Neutrophil (primary cell): ENCODE data around the gene CSTPP1.

Experiments
- H3K27ac ChIP-seq: fragments of 200-600 bp; sonication (generic); 2 replicates; pipeline ENCODE4 v1.5.1; 2016; ENCODE audit warnings: mild to moderate bottlenecking, moderate library complexity
- H3K27me3 ChIP-seq: fragments of 200-600 bp; sonication (generic); 2 replicates; pipeline ENCODE4 v1.6.0; 2016; ENCODE audit warnings: mild to moderate bottlenecking
- H3K36me3 ChIP-seq: fragments of 200-600 bp; sonication (generic); 2 replicates; pipeline ENCODE4 v1.5.1; 2017
- H3K4me1 ChIP-seq, 2 experiments: fragments of 200-600 bp in 1 of 2; sonication (generic) in 1 of 2; 1 replicate in 1 of 2; 2 replicates in 1 of 2; pipeline versions ENCODE4 v1.5.1 to v1.6.1; 2013 to 2016; ENCODE audit warnings: low read depth in 1 of 2, low read length in 1 of 2, mild to moderate bottlenecking in 1 of 2, moderate library complexity in 1 of 2; ENCODE audit not compliant: control insufficient read depth in 1 of 2, insufficient read depth in 1 of 2
- H3K4me3 ChIP-seq, 2 experiments: fragments of 200-600 bp in 1 of 2; sonication (generic) in 1 of 2; 1 replicate in 1 of 2; 2 replicates in 1 of 2; pipeline ENCODE4 v1.5.1; 2013 to 2016; ENCODE audit warnings: low read depth in 1 of 2, low read length in 1 of 2, mild to moderate bottlenecking in 1 of 2, moderate library complexity in 1 of 2
- H3K9me3 ChIP-seq: fragments of 200-600 bp; sonication (generic); 2 replicates; pipeline ENCODE4 v1.5.1; 2016
- CTCF ChIP-seq: fragments of 200-600 bp; sonication (generic); IDR thresholded peaks from 2 replicates; pipeline ENCODE4 v1.5.1; 2016; ENCODE audit warnings: antibody characterized with exemption

Gene CSTPP1

GRCh38 chr11:47130543-47130942 lies 194.0 kb downstream of the CSTPP1 start:
- no peak overlapping the region for H3K27ac ChIP-seq
- no peak for TF ChIP-seq CTCF
- no peaks in the 10 kb centered on the region for H3K4me1 ChIP-seq
- H3K4me3 ChIP-seq, result no peak overlapping the region
- H3K27me3 ChIP-seq, result no peaks in the 10 kb centered on the region
- H3K36me3 ChIP-seq, result no peaks in the 10 kb centered on the region
- no peaks in the 10 kb centered on the region for H3K9me3 ChIP-seq

- H3K4me3 ChIP-seq, result no peak overlapping the region
- H3K27ac ChIP-seq, result no peak overlapping the region
Measured at GRCh38 chr11:47131136-47131535, 194.6 kb downstream of the CSTPP1 start.

GRCh38 chr11:47132490-47132889 lies 195.9 kb downstream of the CSTPP1 start:
- H3K4me1 ChIP-seq, result no peaks in the 10 kb centered on the region
- no peaks in the 10 kb centered on the region for H3K9me3 ChIP-seq
- no peak overlapping the region for H3K4me3 ChIP-seq
- TF ChIP-seq CTCF, result no peak
- H3K36me3 ChIP-seq, result no peaks in the 10 kb centered on the region
- no peaks in the 10 kb centered on the region for H3K27me3 ChIP-seq
- no peak overlapping the region for H3K27ac ChIP-seq

More at GRCh38 chr11:47131136-47131535, 194.6 kb downstream of the CSTPP1 start:
- Histone ChIP-seq H3K4me1 (no peaks in the 10 kb centered on the region), H3K27me3 (no peaks in the 10 kb centered on the region), H3K9me3 (no peaks in the 10 kb centered on the region), H3K36me3 (no peaks in the 10 kb centered on the region)
- no peak for TF ChIP-seq CTCF

- no peak overlapping the region for H3K27ac ChIP-seq
- H3K36me3 ChIP-seq, result no peaks in the 10 kb centered on the region
- H3K9me3 ChIP-seq, result no peaks in the 10 kb centered on the region
- TF ChIP-seq CTCF, result no peak
- H3K4me3 ChIP-seq, result no peak overlapping the region
- no peaks in the 10 kb centered on the region for H3K4me1 ChIP-seq
- H3K27me3 ChIP-seq, result no peaks in the 10 kb centered on the region
Measured at GRCh38 chr11:47132981-47133380, 196.4 kb downstream of the CSTPP1 start.

GRCh38 chr11:47136327-47136726 lies 199.8 kb downstream of the CSTPP1 start:
- no peak overlapping the region for H3K27ac ChIP-seq
- no peaks in the 10 kb centered on the region for H3K27me3 ChIP-seq
- H3K9me3 ChIP-seq, result no peaks in the 10 kb centered on the region
- no peak for TF ChIP-seq CTCF
- H3K36me3 ChIP-seq, result no peaks in the 10 kb centered on the region
- H3K4me3 ChIP-seq, result no peak overlapping the region
- H3K4me1 ChIP-seq, result peaks cover 0 to 4% of the 10 kb centered on the region in 2 experiments

- Histone ChIP-seq H3K4me3 (no peak overlapping the region), H3K36me3 (no peaks in the 10 kb centered on the region), H3K9me3 (no peaks in the 10 kb centered on the region), H3K27me3 (no peaks in the 10 kb centered on the region), H3K27ac (no peak overlapping the region), H3K4me1 (peaks cover 0 to 4% of the 10 kb centered on the region in 2 experiments)
- no peak for TF ChIP-seq CTCF
Measured at GRCh38 chr11:47136921-47137320, 200.4 kb downstream of the CSTPP1 start.
